HG02852 (cell line): Measurements from ENCODE around the gene MXRA5.
"Not testable (repeated sequence)": the region's sequence is repeated elsewhere in the genome, so short reads cannot be mapped to it uniquely, and the experiment has no call there.

Source experiments
- ATAC-seq: cut with Tn5 transposase; IDR thresholded peaks from one replicate; pipeline ENCODE4 v1.9.1; 2021; ENCODE audit warnings: mild to moderate bottlenecking, moderate library complexity; ENCODE audit not compliant: unreplicated experiment

The MXRA5 gene

GRCh38 chrX:3346501-3347259 is at the start of gene MXRA5:
TSS of gene MXRA5 (minus strand) at chrX:3346652. CDS start at chrX:3343833, 2,819 bp downstream.
- no peak for ATAC-seq

- no peak for ATAC-seq
Measured at GRCh38 chrX:3393581-3394111, 47.2 kb upstream of the MXRA5 start.

GRCh38 chrX:3393178-3393577 is 46.7 kb upstream of the MXRA5 start:
- ATAC-seq, result no peak

- ATAC-seq, result no peak
Measured at GRCh38 chrX:3388457-3388856, 42.0 kb upstream of the MXRA5 start.

GRCh38 chrX:3384327-3384726 is 37.9 kb upstream of the MXRA5 start:
- no peak for ATAC-seq

GRCh38 chrX:3380603-3381002 is 34.2 kb upstream of the MXRA5 start:
- no peak for ATAC-seq

GRCh38 chrX:3379111-3379510 is 32.7 kb upstream of the MXRA5 start:
- no peak for ATAC-seq

GRCh38 chrX:3378156-3378555 is 31.7 kb upstream of the MXRA5 start:
- ATAC-seq, result no peak

- no peak for ATAC-seq
Measured at GRCh38 chrX:3377560-3377959, 31.1 kb upstream of the MXRA5 start.

- not testable (repeated sequence) for ATAC-seq
Measured at GRCh38 chrX:3375878-3376508, 29.5 kb upstream of the MXRA5 start.

GRCh38 chrX:3374108-3374800 is 27.8 kb upstream of the MXRA5 start:
- no peak for ATAC-seq

- ATAC-seq, result no peak
Measured at GRCh38 chrX:3371163-3371562, 24.7 kb upstream of the MXRA5 start.

GRCh38 chrX:3370656-3371055 is 24.2 kb upstream of the MXRA5 start:
- ATAC-seq, result no peak

- ATAC-seq, result no peak
Measured at GRCh38 chrX:3362956-3363355, 16.5 kb upstream of the MXRA5 start.

GRCh38 chrX:3360881-3361280 is 14.4 kb upstream of the MXRA5 start:
- no peak for ATAC-seq

- not testable (repeated sequence) for ATAC-seq
Measured at GRCh38 chrX:3352741-3353140, 6.3 kb upstream of the MXRA5 start.

- no peak for ATAC-seq
Measured at GRCh38 chrX:3351276-3351675, 4.8 kb upstream of the MXRA5 start.

GRCh38 chrX:3348191-3348590 is 1.7 kb upstream of the MXRA5 start:
- no peak for ATAC-seq

- no peak for ATAC-seq
Measured at GRCh38 chrX:3345281-3346191, 916 bp downstream of the MXRA5 start.

- ATAC-seq, result not testable (repeated sequence)
Measured at GRCh38 chrX:3343569-3343968, 2.9 kb downstream of the MXRA5 start.

- no peak for ATAC-seq
Measured at GRCh38 chrX:3340016-3340415, 6.4 kb downstream of the MXRA5 start.
